HG02588 (cell line): ENCODE data around the gene DELE1.
"Not testable (repeated sequence)": the region's sequence is repeated elsewhere in the genome, so short reads cannot be mapped to it uniquely, and the experiment has no call there.

ENCODE experiments used
- ATAC-seq: cut with Tn5 transposase; IDR thresholded peaks from one replicate; pipeline ENCODE4 v1.9.1; 2021; ENCODE audit warnings: mild to moderate bottlenecking, moderate library complexity; ENCODE audit not compliant: unreplicated experiment

DELE1 gene

GRCh38 chr5:141920771-141921170, 2.9 kb upstream of the DELE1 start:
- ATAC-seq: no peak

DNA sequence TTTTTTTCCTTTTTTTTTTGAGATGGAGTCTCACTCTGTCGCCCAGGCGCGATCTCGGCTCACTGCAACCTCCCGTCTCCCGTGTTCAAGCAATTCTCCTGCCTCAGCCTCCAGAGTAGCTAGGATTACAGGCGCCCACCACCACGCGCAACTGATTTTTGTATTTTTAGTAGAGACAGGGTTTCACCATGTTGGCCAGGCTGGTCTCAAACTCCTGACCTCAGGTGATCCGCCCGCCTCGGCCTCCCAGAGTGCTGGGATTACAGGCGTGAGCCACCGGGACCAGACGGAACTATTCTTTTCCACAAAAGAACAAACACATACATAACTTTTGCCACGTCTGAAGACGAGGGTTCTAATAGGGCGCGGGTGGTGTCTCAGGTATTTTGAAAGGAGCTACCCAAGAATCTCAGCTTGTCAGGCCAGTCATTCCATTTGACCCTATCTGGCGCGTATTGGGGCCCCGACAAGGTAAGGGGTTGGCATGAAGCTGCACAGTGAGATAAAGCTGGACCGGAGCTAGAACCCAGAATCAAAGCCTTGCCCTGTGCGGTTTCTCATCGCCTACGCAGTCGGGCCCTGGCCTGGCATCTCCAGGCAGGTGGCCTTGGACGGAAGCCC, 734 bp upstream of the DELE1 start:
- ATAC-seq: not testable (repeated sequence)

DNA sequence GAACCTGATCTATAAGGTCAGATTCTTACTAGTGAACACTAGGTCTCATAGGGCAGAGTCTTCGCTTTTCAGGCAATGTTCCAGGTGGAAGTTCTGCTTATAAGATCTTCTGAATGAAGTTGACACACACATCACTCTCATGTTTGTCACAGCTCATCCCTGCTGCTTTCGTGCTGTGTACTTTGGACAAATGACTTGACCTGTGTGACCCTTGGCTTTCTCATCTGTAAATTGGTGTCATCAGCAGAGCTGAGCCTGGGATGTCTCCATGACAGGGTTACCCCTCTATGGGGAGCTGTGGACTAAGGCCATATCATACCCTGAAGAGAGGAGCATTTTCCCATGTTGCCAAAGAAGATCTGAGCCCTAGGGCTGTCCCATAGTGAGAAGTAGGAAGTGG, 2.8 kb downstream of the DELE1 start:
- ATAC-seq: no peak

- ATAC-seq: no peak
These were observed 4.4 kb downstream of the DELE1 start for GRCh38 chr5:141928051-141928450.

GRCh38 chr5:141929398-141930058, 5.9 kb downstream of the DELE1 start:
- no peak for ATAC-seq

GRCh38 chr5:141931694-141932093, 8.0 kb downstream of the DELE1 start:
- ATAC-seq: no peak

GRCh38 chr5:141933151-141933550, 9.5 kb downstream of the DELE1 start:
- no peak for ATAC-seq

DNA sequence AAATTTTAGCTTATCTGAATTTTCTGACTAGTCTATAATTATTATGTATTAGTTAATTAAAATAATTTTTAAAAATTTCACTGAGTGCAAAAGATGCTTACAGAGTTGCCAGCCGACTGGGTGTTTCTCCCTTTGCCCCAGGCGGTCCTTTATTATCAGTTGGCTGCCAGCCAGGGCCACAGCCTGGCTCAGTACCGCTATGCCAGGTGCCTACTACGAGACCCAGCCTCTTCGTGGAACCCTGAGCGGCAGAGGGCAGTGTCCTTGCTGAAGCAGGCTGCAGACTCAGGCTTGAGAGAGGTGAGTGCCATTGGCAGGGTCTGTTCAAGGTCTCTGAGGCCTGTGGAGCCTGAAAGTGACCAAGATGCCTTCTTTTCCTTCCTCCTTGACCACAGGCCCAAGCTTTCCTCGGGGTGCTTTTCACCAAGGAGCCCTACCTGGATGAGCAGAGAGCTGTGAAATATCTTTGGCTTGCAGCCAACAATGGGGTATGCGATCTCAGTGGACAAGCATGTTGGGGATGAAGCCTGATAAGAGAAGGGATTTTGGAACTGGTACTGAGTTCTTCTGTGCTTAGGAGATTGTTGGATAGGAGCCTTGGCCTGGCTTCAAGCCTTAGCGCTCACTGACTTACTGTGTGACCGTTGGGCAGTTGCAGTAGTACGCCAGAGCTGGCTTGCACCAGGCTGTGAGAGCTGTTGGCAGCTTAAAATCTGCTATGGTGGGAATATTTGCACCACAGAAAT, 10.6 kb downstream of the DELE1 start:
- ATAC-seq: no peak

DNA sequence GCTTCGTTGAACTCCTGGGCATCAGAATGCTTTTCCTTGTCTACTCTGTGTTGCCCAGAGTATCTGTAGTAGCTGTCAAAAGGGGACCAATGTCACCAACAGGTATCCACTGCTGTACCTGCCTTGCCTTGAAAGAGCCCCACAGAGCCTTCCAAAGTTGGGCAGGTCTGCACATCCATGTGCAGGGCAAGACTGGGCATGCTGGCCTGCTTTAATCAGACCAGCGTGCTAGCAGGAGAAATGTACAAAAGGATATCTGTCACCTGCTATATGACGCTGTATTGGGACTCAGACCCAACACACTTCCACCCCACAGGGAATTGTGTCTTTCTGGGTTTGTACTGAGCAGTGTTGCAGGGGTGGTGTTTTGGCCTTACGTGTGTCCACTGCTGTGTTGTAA, 11.9 kb downstream of the DELE1 start:
- ATAC-seq: no peak

GRCh38 chr5:141940695-141941271, 17.1 kb downstream of the DELE1 start:
- no peak for ATAC-seq

DNA sequence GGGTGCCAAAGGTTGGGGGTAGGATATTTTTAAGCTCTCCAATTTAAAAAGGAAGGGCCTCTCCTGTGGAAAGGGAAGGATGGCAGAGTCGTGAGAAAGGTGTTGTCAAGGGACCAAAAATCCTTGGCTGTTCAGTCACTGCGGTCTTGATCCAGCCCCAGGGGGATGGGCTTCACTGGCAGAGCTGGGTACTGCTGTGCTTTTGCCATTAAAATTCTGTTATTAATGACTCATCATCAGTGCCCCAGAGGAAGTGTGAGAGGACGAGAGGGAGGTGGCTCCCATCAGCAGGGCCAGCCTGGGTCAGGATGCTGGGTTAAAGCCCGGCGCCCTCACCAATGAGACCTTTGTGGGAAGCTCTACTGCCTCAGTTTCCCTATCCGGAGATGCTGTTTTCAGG, 17.6 kb downstream of the DELE1 start:
- no peak for ATAC-seq

DNA sequence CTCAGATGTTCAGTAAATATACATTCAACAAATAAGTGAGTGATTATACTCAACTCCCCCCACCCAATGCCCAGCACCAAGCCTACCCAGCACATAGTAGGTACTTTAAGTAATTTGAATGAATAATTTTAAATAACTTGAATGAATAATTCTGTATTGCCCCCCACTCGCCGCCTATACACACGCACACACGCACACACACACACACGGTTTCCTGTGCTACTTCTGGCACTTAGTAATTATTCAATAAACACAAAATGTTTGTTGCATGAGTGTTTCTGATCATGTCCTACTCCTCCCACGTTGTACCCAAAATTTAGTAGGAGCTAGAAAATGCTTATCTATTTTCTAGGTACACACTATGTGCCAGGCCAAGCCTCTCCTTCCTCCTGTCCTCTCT, 18.1 kb downstream of the DELE1 start:
- ATAC-seq: no peak

DNA sequence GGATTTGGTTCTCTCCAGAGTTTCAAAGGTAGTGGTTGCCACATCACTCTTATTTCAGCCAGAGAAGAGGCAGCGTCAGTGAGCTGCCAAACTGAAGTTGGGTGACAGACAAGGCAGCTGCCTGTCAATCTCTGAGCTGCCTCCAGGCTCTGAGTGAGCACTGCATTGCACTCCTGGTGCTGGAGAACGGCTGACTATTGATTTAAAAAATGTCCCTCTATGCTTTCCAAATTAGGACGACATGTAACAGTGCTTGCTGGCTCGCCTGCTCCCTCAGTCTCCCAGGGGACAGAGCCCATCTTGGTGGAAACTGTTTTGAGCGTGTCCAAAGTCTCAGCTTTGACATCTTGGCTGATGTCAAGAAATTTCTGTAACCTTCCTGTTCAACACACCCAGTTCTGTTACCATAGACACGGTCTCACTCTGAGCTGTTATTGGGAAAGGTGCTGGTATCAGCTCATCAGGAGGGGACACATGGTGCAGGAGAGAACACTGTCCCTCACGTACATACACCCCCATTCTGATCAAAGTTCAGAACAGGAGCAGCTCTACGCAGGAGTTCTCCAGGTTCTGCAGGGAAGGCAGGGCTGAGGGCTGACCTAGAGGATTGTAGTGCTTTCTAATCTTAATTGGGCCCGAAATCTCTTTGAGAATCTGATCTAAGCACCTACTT, 18.6 kb downstream of the DELE1 start:
- no peak for ATAC-seq

- ATAC-seq: no peak
These were observed 20.4 kb downstream of the DELE1 start for GRCh38 chr5:141944076-141944475.

DNA sequence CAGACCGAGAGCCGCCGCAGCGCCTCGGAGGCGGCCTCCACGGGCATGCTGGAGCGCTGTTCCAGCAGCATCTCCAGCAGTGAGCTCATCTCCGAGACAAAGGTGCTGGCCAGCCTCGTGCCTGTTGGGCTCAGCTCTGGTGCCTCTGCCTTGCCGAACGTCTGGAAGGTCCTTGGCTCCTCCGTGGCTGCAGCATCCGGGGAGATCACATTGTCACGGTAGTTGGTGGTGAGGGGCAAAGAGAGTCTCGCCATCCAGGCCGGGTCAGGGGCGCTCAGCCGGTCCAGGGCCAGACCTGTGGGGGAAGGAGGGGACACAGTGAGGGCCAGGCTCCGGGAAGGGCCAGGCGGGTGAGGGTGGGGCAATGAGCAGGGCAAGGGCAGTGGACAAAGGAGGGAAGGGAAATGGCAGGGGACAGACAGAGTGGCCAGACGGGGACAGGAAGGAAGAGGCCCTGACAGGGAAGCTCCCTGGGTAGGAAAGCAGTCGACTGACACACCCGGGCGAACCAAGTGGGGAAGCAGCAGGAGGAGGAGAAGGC, 21.9 kb downstream of the DELE1 start:
- no peak for ATAC-seq

DNA sequence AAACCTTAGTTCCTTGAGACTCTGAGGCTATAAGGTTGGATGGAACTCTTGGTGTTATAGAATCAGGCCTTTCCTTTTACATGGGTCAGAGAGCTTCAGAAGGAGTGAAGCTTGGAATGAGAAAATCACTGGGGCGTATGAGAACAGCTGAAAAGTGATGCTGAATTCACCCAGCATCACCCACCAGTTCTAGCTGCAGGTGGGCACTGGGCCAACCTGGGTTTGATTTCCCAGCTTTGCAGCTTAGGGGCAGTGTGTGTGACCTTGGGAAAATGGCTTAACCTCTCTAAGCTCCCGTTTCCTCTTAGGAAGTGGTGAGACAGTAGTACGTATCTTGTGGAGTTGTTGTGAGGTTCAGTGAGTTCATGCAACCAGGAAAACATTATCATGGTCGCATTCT, 23.6 kb downstream of the DELE1 start:
- no peak for ATAC-seq

DNA sequence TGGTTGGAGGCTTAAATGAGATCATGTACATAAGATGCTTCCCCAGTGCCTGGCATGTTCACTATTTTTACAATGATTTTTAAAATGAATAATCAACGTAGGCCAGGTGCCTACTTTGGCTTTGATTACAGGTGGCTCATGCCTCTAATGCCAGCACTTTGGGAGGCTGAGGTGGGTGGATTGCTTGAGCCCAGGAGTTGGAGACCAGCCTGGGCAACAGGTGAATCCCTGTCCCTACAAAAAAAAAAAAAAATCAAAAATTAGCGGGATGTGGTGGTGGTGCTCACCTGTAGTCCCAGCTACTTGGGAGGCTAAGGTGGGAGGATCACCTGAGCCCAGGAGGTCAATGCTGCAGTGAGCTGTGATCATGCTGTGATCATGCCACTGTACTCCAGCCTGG, 25.1 kb downstream of the DELE1 start:
- no peak for ATAC-seq

DNA sequence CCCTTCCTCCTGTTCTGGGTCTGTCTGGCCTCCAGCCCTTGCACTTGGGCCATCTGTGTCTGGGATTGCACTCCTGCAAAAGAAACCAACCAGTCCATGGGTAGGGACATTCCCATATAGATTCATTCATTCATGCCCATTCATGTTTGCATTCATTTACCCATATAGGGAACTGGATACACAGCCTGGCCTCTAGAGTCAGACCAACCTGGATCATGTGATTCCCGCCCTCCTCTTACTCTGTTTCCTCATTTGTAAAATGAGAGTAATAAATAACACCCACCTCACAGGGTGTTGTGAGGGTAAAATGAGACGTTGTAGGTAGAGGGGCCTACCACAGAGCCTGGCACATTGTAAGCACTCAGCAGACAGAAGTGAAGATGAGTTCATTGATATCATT, 25.8 kb downstream of the DELE1 start:
- ATAC-seq: no peak

DNA sequence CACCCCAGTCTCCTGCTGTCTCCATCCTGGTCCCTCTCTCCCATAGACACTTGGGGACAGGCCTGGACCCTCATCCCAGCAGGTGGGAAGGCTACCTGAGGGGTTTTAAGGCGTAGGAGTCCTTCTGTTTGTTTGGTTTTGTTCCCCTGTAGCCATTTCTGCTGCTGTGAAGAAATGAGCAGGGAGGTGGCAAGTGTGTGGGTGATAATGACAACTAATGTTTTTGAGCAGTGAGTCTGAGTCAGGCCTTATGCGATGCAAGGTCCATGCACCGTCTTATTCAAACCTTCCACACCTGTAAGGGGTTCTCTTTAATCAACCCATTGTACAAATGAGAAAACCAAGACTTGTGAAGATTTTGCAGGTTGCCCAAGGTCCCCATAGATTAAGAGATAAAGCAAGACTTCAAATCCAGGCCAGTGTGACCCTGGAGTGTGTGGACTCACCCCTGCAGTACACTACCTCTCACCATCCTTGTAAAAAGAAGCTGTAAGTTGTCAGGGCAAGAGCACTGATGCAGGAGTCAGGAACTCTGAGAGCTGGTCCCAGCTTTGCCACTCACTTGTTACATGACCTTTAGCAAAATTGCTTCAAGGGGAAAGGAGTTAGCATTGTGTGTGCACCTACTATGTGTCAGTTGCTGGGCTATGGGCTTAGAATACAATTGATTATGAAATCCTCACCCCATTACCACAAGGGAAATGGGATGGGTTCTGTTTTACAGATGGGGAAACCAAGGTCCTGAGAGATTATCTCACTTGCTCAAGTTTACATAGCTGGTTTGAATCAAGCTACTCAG, 26.7 kb downstream of the DELE1 start:
- ATAC-seq: no peak

- ATAC-seq: peak; percentile 89
These were observed 27.7 kb downstream of the DELE1 start for GRCh38 chr5:141951332-141951781.
